SH-SY5Y (cell line): ENCODE data around the gene DCHS2.

Source experiments
- GATA2 ChIP-seq: IDR thresholded peaks from 2 replicates; pipeline ENCODE4 v1.6.1; 2011; ENCODE audit warnings: mild to moderate bottlenecking, low read depth, low read length
- GATA3 ChIP-seq: IDR thresholded peaks from 2 replicates; pipeline ENCODE4 v1.6.1; 2011; ENCODE audit warnings: low read depth, mild to moderate bottlenecking, low read length, moderate library complexity

- TF ChIP-seq GATA2, result no peak
- no peak for TF ChIP-seq GATA3
These were observed 84.2 kb downstream of the DCHS2 start for GRCh38 chr4:154407443-154407842.
